ENCODE measurements around the gene SYP. TPM values are rescaled to one million over a fixed set of nuclear protein-coding genes. Genes with fewer than 3 reads are reported as not detected.

The SYP gene
- total RNA-seq, 3 donors from 2014 or later (not counting 1 experiment from before 2014, with no cell fraction given) = 0.36 to 1.0 (median 0.80) TPM

DNA sequence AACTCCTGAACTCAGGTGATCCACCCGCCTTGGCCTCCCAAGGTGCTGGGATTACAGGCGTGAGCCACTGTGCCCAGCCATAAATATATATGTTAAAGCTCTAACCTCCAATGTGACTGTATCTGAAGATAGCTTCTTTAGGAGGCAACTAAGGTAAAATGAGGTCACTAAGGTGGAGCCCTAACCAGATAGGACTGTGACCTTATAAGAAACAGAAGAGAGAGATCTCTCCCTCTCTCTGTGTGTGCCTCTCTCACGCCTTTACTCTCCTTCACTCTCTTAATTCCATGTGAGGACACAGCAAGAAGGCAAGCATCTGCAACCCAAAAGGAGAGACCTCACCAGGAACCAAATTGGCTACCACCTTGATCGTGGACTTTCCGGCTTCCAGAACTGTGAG lies 38.4 kb downstream of the SYP start:
- TF ChIP-seq, protein P1, sequence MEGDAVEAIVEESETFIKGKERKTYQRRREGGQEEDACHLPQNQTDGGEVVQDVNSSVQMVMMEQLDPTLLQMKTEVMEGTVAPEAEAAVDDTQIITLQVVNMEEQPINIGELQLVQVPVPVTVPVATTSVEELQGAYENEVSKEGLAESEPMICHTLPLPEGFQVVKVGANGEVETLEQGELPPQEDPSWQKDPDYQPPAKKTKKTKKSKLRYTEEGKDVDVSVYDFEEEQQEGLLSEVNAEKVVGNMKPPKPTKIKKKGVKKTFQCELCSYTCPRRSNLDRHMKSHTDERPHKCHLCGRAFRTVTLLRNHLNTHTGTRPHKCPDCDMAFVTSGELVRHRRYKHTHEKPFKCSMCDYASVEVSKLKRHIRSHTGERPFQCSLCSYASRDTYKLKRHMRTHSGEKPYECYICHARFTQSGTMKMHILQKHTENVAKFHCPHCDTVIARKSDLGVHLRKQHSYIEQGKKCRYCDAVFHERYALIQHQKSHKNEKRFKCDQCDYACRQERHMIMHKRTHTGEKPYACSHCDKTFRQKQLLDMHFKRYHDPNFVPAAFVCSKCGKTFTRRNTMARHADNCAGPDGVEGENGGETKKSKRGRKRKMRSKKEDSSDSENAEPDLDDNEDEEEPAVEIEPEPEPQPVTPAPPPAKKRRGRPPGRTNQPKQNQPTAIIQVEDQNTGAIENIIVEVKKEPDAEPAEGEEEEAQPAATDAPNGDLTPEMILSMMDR (IDR thresholded peaks at IDR 0.05) = no peak
- Histone ChIP-seq H3K9me3 (ENCODE audit: control insufficient read depth, insufficient read depth, low read length) (no peaks in the 10 kb centered on the region), H3K27me3 (ENCODE audit: control insufficient read depth, insufficient read depth, low read length) (no peaks in the 10 kb centered on the region), H3K27ac (ENCODE audit: low read length) (no peak overlapping the region), H3K4me3 (ENCODE audit: low read length) (no peak overlapping the region), H3K4me1 (ENCODE audit: control insufficient read depth, insufficient read depth, low read length) (peaks cover 26% of the 10 kb centered on the region), H3K36me3 (ENCODE audit: control insufficient read depth, insufficient read depth, low read length) (no peaks in the 10 kb centered on the region)
- Mint-ChIP-seq H3K27ac (no peak overlapping the region), H3K4me3 (no peak overlapping the region), H3K36me3 (no peaks in the 10 kb centered on the region), H3K9me3 (no peaks in the 10 kb centered on the region), H3K4me1 (peaks cover 9 to 27% of the 10 kb centered on the region in 2 donors), H3K27me3 (ENCODE audit: low read depth in 2 of 2) (no peaks in the 10 kb centered on the region)
- ATAC-seq (no peak), DNase-seq (no peak)
- intact Hi-C loops (cut with micrococcal nuclease) = no loop called here
- WGBS (ENCODE audit: insufficient coverage) = 100% methylated on average over 1 of the region's 5 CpGs

DNA sequence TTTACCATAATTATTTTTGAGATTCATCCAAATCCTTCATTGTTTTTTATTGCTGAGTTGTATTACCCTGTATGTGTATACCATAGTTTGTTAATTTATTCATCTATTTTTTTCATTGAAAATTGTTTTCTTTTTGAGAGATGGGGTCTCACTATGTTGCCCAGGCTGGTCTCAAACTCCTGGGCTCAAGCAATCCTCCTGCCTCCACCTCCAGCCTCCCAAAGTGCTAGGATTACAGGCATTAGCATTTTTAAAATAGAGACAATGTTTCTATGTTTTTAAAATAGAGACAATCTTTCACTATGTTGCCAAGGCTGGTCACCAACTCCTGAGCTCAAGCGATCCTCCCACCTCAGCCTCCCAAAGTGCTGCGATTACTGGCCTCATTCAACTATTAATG lies 39.1 kb downstream of the SYP start:
- Histone ChIP-seq H3K4me1 (ENCODE audit: control insufficient read depth, insufficient read depth, low read length) (peaks cover 23% of the 10 kb centered on the region), H3K27me3 (ENCODE audit: control insufficient read depth, insufficient read depth, low read length) (no peaks in the 10 kb centered on the region), H3K9me3 (ENCODE audit: control insufficient read depth, insufficient read depth, low read length) (no peaks in the 10 kb centered on the region), H3K27ac (ENCODE audit: low read length) (no peak overlapping the region), H3K4me3 (ENCODE audit: low read length) (no peak overlapping the region), H3K36me3 (ENCODE audit: control insufficient read depth, insufficient read depth, low read length) (no peaks in the 10 kb centered on the region)
- DNase-seq (no peak), ATAC-seq (no peak)
- TF ChIP-seq, protein P1 (IDR thresholded peaks at IDR 0.05) = no peak
- H3K27ac Mint-ChIP-seq = no peak overlapping the region
- H3K27me3 Mint-ChIP-seq (ENCODE audit: low read depth in 2 of 2) = no peaks in the 10 kb centered on the region
- H3K4me1 Mint-ChIP-seq = peaks cover 14 to 29% of the 10 kb centered on the region in 2 donors
- no peaks in the 10 kb centered on the region for H3K9me3 Mint-ChIP-seq
- no CpG with 5 or more reads among the region's 2 CpGs for WGBS (ENCODE audit: insufficient coverage)
- H3K36me3 Mint-ChIP-seq = no peaks in the 10 kb centered on the region
- no peak overlapping the region for H3K4me3 Mint-ChIP-seq
- intact Hi-C loops (cut with micrococcal nuclease) = no loop called here

DNA sequence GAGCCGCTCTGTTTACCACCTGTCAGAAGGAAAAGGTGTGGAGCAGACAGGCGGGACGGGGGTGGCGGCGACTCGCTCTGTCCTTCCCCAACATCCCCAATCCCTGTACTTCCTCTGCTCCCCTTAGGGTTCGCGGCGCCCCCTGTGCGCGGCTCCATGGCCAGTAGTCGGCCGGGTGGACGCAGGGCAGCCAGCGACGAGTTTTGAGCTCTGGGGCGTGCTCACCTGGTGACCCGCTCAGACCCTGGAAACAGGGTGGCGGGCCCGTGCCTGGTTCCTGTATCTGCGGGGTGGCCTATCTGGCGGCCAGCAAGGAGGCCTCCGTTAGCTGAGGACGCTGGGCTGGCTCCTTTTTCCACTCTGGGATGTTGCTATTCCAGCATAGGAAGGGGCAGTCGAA lies 42.8 kb downstream of the SYP start:
- peaks cover 15 to 22% of the 10 kb centered on the region in 2 donors for H3K4me1 Mint-ChIP-seq

More for the DNA sequence above, 42.8 kb downstream of the SYP start:
- H3K27ac Mint-ChIP-seq = peak overlapping the region in 1 of 2 donors; percentile 96
- DNase-seq = no peak
- Histone ChIP-seq H3K27me3 (ENCODE audit: control insufficient read depth, insufficient read depth, low read length) (no peaks in the 10 kb centered on the region), H3K36me3 (ENCODE audit: control insufficient read depth, insufficient read depth, low read length) (no peaks in the 10 kb centered on the region), H3K9me3 (ENCODE audit: control insufficient read depth, insufficient read depth, low read length) (no peaks in the 10 kb centered on the region), H3K4me3 (ENCODE audit: low read length) (no peak overlapping the region), H3K27ac (ENCODE audit: low read length) (no peak overlapping the region), H3K4me1 (ENCODE audit: control insufficient read depth, insufficient read depth, low read length) (peaks cover 15% of the 10 kb centered on the region)
- H3K9me3 Mint-ChIP-seq = no peaks in the 10 kb centered on the region
- ATAC-seq = no peak
- H3K36me3 Mint-ChIP-seq = no peaks in the 10 kb centered on the region
- 95% methylated on average over 19 of the region's 25 CpGs for WGBS (ENCODE audit: insufficient coverage)
- no peaks in the 10 kb centered on the region for H3K27me3 Mint-ChIP-seq (ENCODE audit: low read depth in 2 of 2)
- no peak overlapping the region for H3K4me3 Mint-ChIP-seq
- TF ChIP-seq, protein P1 (IDR thresholded peaks at IDR 0.05) = no peak
- intact Hi-C loops (cut with micrococcal nuclease) = no loop called here
